Astrocyte (in vitro differentiated cells and primary cell): ENCODE data around the gene LSM10. TPM values are rescaled to one million over a fixed set of nuclear protein-coding genes. Genes with fewer than 3 reads are reported as not detected.

ENCODE experiments used
- DNase-seq: peaks from one replicate; pipeline ENCODE4 v3.0.0-alpha.2; 2010; ENCODE audit warnings: low read depth
- FAIRE-seq: peaks from 2 replicates; lab custom pipeline; 2011; peaks lifted over from hg19 to GRCh38; lab: Jason Lieb, UNC
- H2AFZ ChIP-seq: 2 replicates; pipeline ENCODE4 v1.6.0; 2012; ENCODE audit warnings: low read depth, low read length, inconsistent platforms
- H3K27ac ChIP-seq: 2 replicates; pipeline ENCODE4 v1.5.1; 2011; ENCODE audit warnings: low read depth, low read length, inconsistent platforms
- H3K27me3 ChIP-seq: 2 replicates; pipeline ENCODE4 v1.6.0; 2011; ENCODE audit warnings: low read length, inconsistent platforms; ENCODE audit not compliant: insufficient read depth
- H3K36me3 ChIP-seq: 2 replicates; pipeline ENCODE4 v1.5.1; 2011; ENCODE audit warnings: low read length, inconsistent platforms; ENCODE audit not compliant: insufficient read depth
- H3K4me1 ChIP-seq: 2 replicates; pipeline ENCODE4 v1.5.1; 2011; ENCODE audit warnings: low read length, inconsistent platforms; ENCODE audit not compliant: insufficient read depth
- H3K4me2 ChIP-seq: 2 replicates; pipeline ENCODE4 v1.6.0; 2012; ENCODE audit warnings: low read length, inconsistent platforms
- H3K4me3 ChIP-seq: 2 replicates; pipeline ENCODE4 v1.5.1; 2011; ENCODE audit warnings: low read depth, mild to moderate bottlenecking, low read length, inconsistent platforms; ENCODE audit not compliant: insufficient read depth
- H3K79me2 ChIP-seq: 2 replicates; pipeline ENCODE4 v1.6.0; 2012; ENCODE audit warnings: mild to moderate bottlenecking, low read length, inconsistent platforms; ENCODE audit not compliant: insufficient read depth
- H3K9ac ChIP-seq: 2 replicates; pipeline ENCODE4 v1.6.0; 2012; ENCODE audit warnings: mild to moderate bottlenecking, low read length, inconsistent platforms
- H3K9me3 ChIP-seq: 2 replicates; pipeline ENCODE4 v1.5.1; 2012; ENCODE audit warnings: low read depth, mild to moderate bottlenecking, low read length, inconsistent platforms; ENCODE audit not compliant: insufficient read depth
- H4K20me1 ChIP-seq: 2 replicates; pipeline ENCODE4 v1.6.0; 2012; ENCODE audit warnings: low read length, inconsistent platforms; ENCODE audit not compliant: insufficient read depth
- H3K27ac Mint-ChIP-seq: one replicate; pipeline ENCODE4 v1.8.0; 2021; ENCODE audit warnings: mild to moderate bottlenecking, mixed read lengths; ENCODE audit not compliant: unreplicated experiment
- H3K27me3 Mint-ChIP-seq: one replicate; pipeline ENCODE4 v1.8.0; 2021; ENCODE audit warnings: low read depth, mixed read lengths; ENCODE audit not compliant: unreplicated experiment
- H3K36me3 Mint-ChIP-seq: one replicate; pipeline ENCODE4 v1.8.0; 2021; ENCODE audit warnings: low read depth, mixed read lengths; ENCODE audit not compliant: unreplicated experiment
- H3K4me1 Mint-ChIP-seq: one replicate; pipeline ENCODE4 v1.8.0; 2021; ENCODE audit warnings: low read depth, mixed read lengths; ENCODE audit not compliant: unreplicated experiment
- H3K4me3 Mint-ChIP-seq: one replicate; pipeline ENCODE4 v1.8.0; 2021; ENCODE audit warnings: mild to moderate bottlenecking, moderate library complexity, mixed read lengths; ENCODE audit not compliant: unreplicated experiment
- H3K9me3 Mint-ChIP-seq: one replicate; pipeline ENCODE4 v1.8.0; 2021; ENCODE audit warnings: mild to moderate bottlenecking, mixed read lengths; ENCODE audit not compliant: unreplicated experiment
- CTCF ChIP-seq: IDR thresholded peaks from 2 replicates; pipeline ENCODE4 v1.5.1; 2011; ENCODE audit warnings: low read depth, mild to moderate bottlenecking, inconsistent platforms, low read length, moderate library complexity; ENCODE audit not compliant: insufficient read depth
- EZH2 ChIP-seq: IDR thresholded peaks from 2 replicates; pipeline ENCODE4 v1.6.1; 2012; ENCODE audit warnings: mild to moderate bottlenecking, low read length, inconsistent platforms; ENCODE audit not compliant: insufficient read depth
- total RNA-seq: library from RNA; stranded (reverse); gene quantifications from 2 replicates; pipeline ENCODE4 v1.2.1, GENCODE V29; 2021

Gene LSM10
- total RNA-seq, 1 donor from 2014 or later = 48.9 TPM

GRCh38 chr1:36397083-36397377, 678 bp downstream of the LSM10 start:
- Histone ChIP-seq H3K4me3 (peak overlapping the region; percentile 91), H3K36me3 (peaks cover 9% of the 10 kb centered on the region), H3K4me2 (peak overlapping the region; percentile 88), H3K4me1 (peaks cover 10% of the 10 kb centered on the region), H3K27ac (peak overlapping the region; percentile 92), H4K20me1 (peaks cover 5% of the 10 kb centered on the region), H3K79me2 (peaks cover 30% of the 10 kb centered on the region), H2AFZ (peak overlapping the region; percentile 89), H3K9ac (peak overlapping the region; percentile 95), H3K9me3 (no peaks in the 10 kb centered on the region), H3K27me3 (no peaks in the 10 kb centered on the region)
- H3K4me1 Mint-ChIP-seq = peaks cover 16% of the 10 kb centered on the region
- no peak for FAIRE-seq
- H3K27ac Mint-ChIP-seq = peak overlapping the region; percentile 73
- peaks cover 10% of the 10 kb centered on the region for H3K36me3 Mint-ChIP-seq
- peak overlapping the region; percentile 97 for H3K4me3 Mint-ChIP-seq
- H3K9me3 Mint-ChIP-seq = no peaks in the 10 kb centered on the region
- TF ChIP-seq CTCF = no peak
- no peak for TF ChIP-seq EZH2
- DNase-seq = no peak
- no peaks in the 10 kb centered on the region for H3K27me3 Mint-ChIP-seq

- Histone ChIP-seq H3K4me3 (no peak overlapping the region), H3K4me1 (peaks cover 10% of the 10 kb centered on the region), H3K4me2 (peak overlapping the region; percentile 88), H3K27me3 (no peaks in the 10 kb centered on the region), H3K79me2 (peaks cover 30% of the 10 kb centered on the region), H3K9ac (peak overlapping the region; percentile 95), H3K36me3 (peaks cover 13% of the 10 kb centered on the region), H4K20me1 (peaks cover 5% of the 10 kb centered on the region), H2AFZ (no peak overlapping the region), H3K9me3 (no peaks in the 10 kb centered on the region), H3K27ac (no peak overlapping the region)
- H3K9me3 Mint-ChIP-seq = no peaks in the 10 kb centered on the region
- DNase-seq = no peak
- no peak for TF ChIP-seq EZH2
- no peak for TF ChIP-seq CTCF
- peak overlapping the region; percentile 77 for H3K27ac Mint-ChIP-seq
- no peak for FAIRE-seq
- H3K4me1 Mint-ChIP-seq = peaks cover 16% of the 10 kb centered on the region
- no peaks in the 10 kb centered on the region for H3K27me3 Mint-ChIP-seq
- peaks cover 12% of the 10 kb centered on the region for H3K36me3 Mint-ChIP-seq
- peak overlapping the region; percentile 97 for H3K4me3 Mint-ChIP-seq
Observed at GRCh38 chr1:36396359-36396758, 1.3 kb downstream of the LSM10 start.

GRCh38 chr1:36393686-36394085, 4.0 kb downstream of the LSM10 start:
- H3K36me3 Mint-ChIP-seq = peaks cover 26% of the 10 kb centered on the region
- DNase-seq = no peak

More at GRCh38 chr1:36393686-36394085, 4.0 kb downstream of the LSM10 start:
- Histone ChIP-seq H3K9ac (no peak overlapping the region), H3K27me3 (no peaks in the 10 kb centered on the region), H3K27ac (no peak overlapping the region), H3K9me3 (no peaks in the 10 kb centered on the region), H3K4me2 (no peak overlapping the region), H3K4me3 (no peak overlapping the region), H4K20me1 (peaks cover 5% of the 10 kb centered on the region), H3K79me2 (peaks cover 30% of the 10 kb centered on the region), H3K36me3 (peaks cover 17% of the 10 kb centered on the region), H3K4me1 (peaks cover 8% of the 10 kb centered on the region), H2AFZ (no peak overlapping the region)
- no peak for FAIRE-seq
- no peak overlapping the region for H3K27ac Mint-ChIP-seq
- TF ChIP-seq EZH2 = no peak
- TF ChIP-seq CTCF = no peak
- no peak overlapping the region for H3K4me3 Mint-ChIP-seq
- H3K4me1 Mint-ChIP-seq = peaks cover 25% of the 10 kb centered on the region
- H3K27me3 Mint-ChIP-seq = no peaks in the 10 kb centered on the region
- H3K9me3 Mint-ChIP-seq = no peaks in the 10 kb centered on the region
